GM03348 (cell line): ENCODE measurements around the gene SPACA4.
"Not testable (repeated sequence)": the region's sequence is repeated elsewhere in the genome, so short reads cannot be mapped to it uniquely, and the experiment has no call there.

Experiments
- DNase-seq: peaks from one replicate; pipeline ENCODE4 v3.0.0; 2012; ENCODE audit warnings: low spot score

The SPACA4 gene

GRCh38 chr19:48606463-48607358 is at the start of gene SPACA4:
TSS of gene SPACA4 (plus strand) at chr19:48606742. CDS start at chr19:48606979, 237 bp downstream.
- DNase-seq, result no peak

GRCh38 chr19:48556825-48557224 is 49.7 kb upstream of the SPACA4 start:
- DNase-seq, result no peak

- peak; percentile 81 for DNase-seq
Measured at GRCh38 chr19:48558018-48558684, 48.4 kb upstream of the SPACA4 start.

GRCh38 chr19:48560095-48560530 is 46.4 kb upstream of the SPACA4 start:
- DNase-seq, result no peak

- no peak for DNase-seq
Measured at GRCh38 chr19:48561412-48561811, 45.1 kb upstream of the SPACA4 start.

GRCh38 chr19:48565090-48565489 is 41.5 kb upstream of the SPACA4 start:
- DNase-seq, result no peak

- DNase-seq, result peak; percentile 93
Measured at GRCh38 chr19:48568345-48568886, 38.1 kb upstream of the SPACA4 start.

- DNase-seq, result no peak
Measured at GRCh38 chr19:48569814-48570213, 36.7 kb upstream of the SPACA4 start.

GRCh38 chr19:48571378-48572162 is 35.0 kb upstream of the SPACA4 start:
- DNase-seq, result no peak

GRCh38 chr19:48573163-48573505 is 33.4 kb upstream of the SPACA4 start:
- no peak for DNase-seq

- no peak for DNase-seq
Measured at GRCh38 chr19:48575931-48576622, 30.5 kb upstream of the SPACA4 start.

- DNase-seq, result not testable (repeated sequence)
Measured at GRCh38 chr19:48577908-48578307, 28.6 kb upstream of the SPACA4 start.

GRCh38 chr19:48578891-48579290 is 27.7 kb upstream of the SPACA4 start:
- DNase-seq, result no peak

GRCh38 chr19:48582168-48582567 is 24.4 kb upstream of the SPACA4 start:
- no peak for DNase-seq

GRCh38 chr19:48587387-48587786 is 19.2 kb upstream of the SPACA4 start:
- no peak for DNase-seq

GRCh38 chr19:48588670-48589401 is 17.7 kb upstream of the SPACA4 start:
- peak; percentile 94 for DNase-seq

- DNase-seq, result no peak
Measured at GRCh38 chr19:48591021-48591420, 15.5 kb upstream of the SPACA4 start.

GRCh38 chr19:48595171-48595570 is 11.4 kb upstream of the SPACA4 start:
- DNase-seq, result no peak

- no peak for DNase-seq
Measured at GRCh38 chr19:48595833-48596232, 10.7 kb upstream of the SPACA4 start.

GRCh38 chr19:48596237-48596636 is 10.3 kb upstream of the SPACA4 start:
- DNase-seq, result no peak
